HepG2 (cell line): ENCODE measurements around the gene LRRC42. TPM values are rescaled to one million over a fixed set of nuclear protein-coding genes. Genes with fewer than 3 reads are reported as not detected.

Experiments used
- ATAC-seq: fragments of 200-7000 bp; cut with Tn5 transposase; 3 replicates; pipeline ENCODE4 v1.9.1; 2020; ENCODE audit warnings: mild to moderate bottlenecking, moderate library complexity
- BruUV-seq: library from RNA; stranded (reverse); fragments of 400-500 nt; replicated peaks from 2 replicates; lab custom pipeline; 2021; lab: Mats Ljungman, UMichigan
- CTCF ChIA-PET: fragments of 300-600 bp; formaldehyde crosslinking; extraction: SDS; loops from one replicate; lab custom pipeline; 2021; ENCODE audit warnings: low total read pairs, inconsistent platforms, low intra/inter-chr PET ratio; lab: Yijun Ruan, JAX
- POLR2A ChIA-PET: fragments of 350-600 bp; sonication (Branson Sonifier 250); formaldehyde crosslinking; loops from one replicate; lab custom pipeline; 2020; ENCODE audit warnings: antibody characterized with exemption, inconsistent platforms; lab: Yijun Ruan, JAX
- DNase-seq: peaks from one replicate; pipeline ENCODE4 v3.0.0-alpha.2; 2015; ENCODE audit warnings: low spot score
- FAIRE-seq: peaks from 3 replicates; lab custom pipeline; 2011; peaks lifted over from hg19 to GRCh38; lab: Jason Lieb, UNC
- H2AFZ ChIP-seq: one replicate; pipeline ENCODE4 v1.6.1; 2011; ENCODE audit warnings: low read length, inconsistent platforms
- H3K27ac ChIP-seq: fragments of 300-600 bp; 3 replicates; pipeline ENCODE4 v1.8.0; 2011; ENCODE audit warnings: mixed run types, mild to moderate bottlenecking, mixed read lengths, low read length, inconsistent platforms; ENCODE audit not compliant: insufficient read depth; ENCODE audit errors: extremely low read length
- H3K27me3 ChIP-seq, 2 experiments: fragments of 200-600 bp in 1 of 2; 2 replicates in 1 of 2; 3 replicates in 1 of 2; pipeline versions ENCODE4 v1.6.0 to v1.8.0; 2011; ENCODE audit warnings: low read length in 2 of 2, mild to moderate bottlenecking in 2 of 2, moderate library complexity in 2 of 2, inconsistent platforms in 1 of 2; ENCODE audit not compliant: insufficient read depth in 2 of 2, control insufficient read depth in 1 of 2
- H3K36me3 ChIP-seq, 2 experiments: fragments of 200-600 bp in 1 of 2; replicated peaks in 1 of 2; 2 replicates in 1 of 2; 3 replicates in 1 of 2; pipeline versions ENCODE4 v1.5.1 to v1.8.0; 2011; ENCODE audit warnings: low read length in 2 of 2, inconsistent platforms in 1 of 2; ENCODE audit not compliant: insufficient read depth in 2 of 2, control insufficient read depth in 1 of 2
- H3K4me1 ChIP-seq: 2 replicates; pipeline ENCODE4 v1.5.1; 2012; ENCODE audit warnings: low read length, inconsistent platforms; ENCODE audit not compliant: insufficient read depth
- H3K4me2 ChIP-seq: 2 replicates; pipeline ENCODE4 v1.6.0; 2011; ENCODE audit warnings: low read depth, low read length, inconsistent platforms
- H3K4me3 ChIP-seq, 3 experiments: fragments of 200-600 bp in 1 of 3; sonication (generic), shearing (Covaris generic) in 1 of 3; replicated peaks in 1 of 3; 2 replicates each; pipeline ENCODE4 v1.5.1; 2011 to 2016; ENCODE audit warnings: low read length in 3 of 3, inconsistent platforms in 2 of 3, low read depth in 2 of 3, mild to moderate bottlenecking in 2 of 3, control low read depth in 1 of 3, mixed read lengths in 1 of 3; ENCODE audit not compliant: insufficient read depth in 1 of 3
- H3K79me2 ChIP-seq: one replicate; pipeline ENCODE4 v1.6.1; 2011; ENCODE audit warnings: low read length, inconsistent platforms; ENCODE audit not compliant: insufficient read depth
- H3K9ac ChIP-seq: 2 replicates; pipeline ENCODE4 v1.6.0; 2011; ENCODE audit warnings: mild to moderate bottlenecking, low read depth, low read length, inconsistent platforms; ENCODE audit not compliant: insufficient read depth
- H3K9me3 ChIP-seq: 2 replicates; pipeline ENCODE4 v1.5.1; 2012; ENCODE audit warnings: mild to moderate bottlenecking, low read length
- H4K20me1 ChIP-seq: 2 replicates; pipeline ENCODE4 v1.6.0; 2011; ENCODE audit warnings: inconsistent platforms, mild to moderate bottlenecking, low read length, moderate library complexity; ENCODE audit not compliant: insufficient read depth
- CREBL2 ChIP-seq: sonication (generic); formaldehyde crosslinking; IDR thresholded peaks from 2 replicates; pipeline ENCODE4 v1.8.1; 2023; ENCODE audit warnings: missing genetic modification reagents, mild to moderate bottlenecking, borderline replicate concordance
- FOXP1 ChIP-seq, 2 experiments: fragments of 450-650 bp in 1 of 2; IDR thresholded peaks; 2 replicates each; pipeline ENCODE4 v1.6.1; 2017 to 2018; ENCODE audit warnings: antibody characterized with exemption in 1 of 2
- GTF3A ChIP-seq: sonication (generic); formaldehyde crosslinking; conservative IDR thresholded peaks from 2 replicates; pipeline ENCODE4 v1.4.0; 2020; ENCODE audit warnings: mild to moderate bottlenecking, missing genetic modification reagents
- MTF2 ChIP-seq: sonication (generic); formaldehyde crosslinking; IDR thresholded peaks from 2 replicates; pipeline ENCODE4 v1.5.0; 2020; ENCODE audit warnings: missing genetic modification reagents, borderline replicate concordance
- RXRB ChIP-seq: IDR thresholded peaks from 2 replicates; pipeline ENCODE4 v1.6.1; 2016; ENCODE audit warnings: borderline replicate concordance, missing genetic modification reagents, missing compliant biosample characterization
- ZNF296 ChIP-seq: sonication (generic); formaldehyde crosslinking; conservative IDR thresholded peaks from 2 replicates; pipeline ENCODE4 v1.5.0; 2020; ENCODE audit warnings: mild to moderate bottlenecking, missing genetic modification reagents
- ZNF503 ChIP-seq: sonication (generic); formaldehyde crosslinking; IDR thresholded peaks from 2 replicates; pipeline ENCODE4 v1.4.0; 2020; ENCODE audit warnings: missing genetic modification reagents
- ZNF782 ChIP-seq: sonication (generic); formaldehyde crosslinking; IDR thresholded peaks from 2 replicates; pipeline ENCODE4 v1.4.0; 2020; ENCODE audit warnings: missing genetic modification reagents, mild to moderate bottlenecking, borderline replicate concordance
- ZNF790 ChIP-seq: sonication (generic); formaldehyde crosslinking; IDR thresholded peaks from 2 replicates; pipeline ENCODE4 v1.8.0; 2022; ENCODE audit warnings: missing genetic modification reagents, mild to moderate bottlenecking, borderline replicate concordance
- WGBS: methylation state at CpG from one replicate; pipeline ENCODE4 v1.1.6; 2017; ENCODE audit warnings: low lambda C conversion rate; 5-methylcytosine and 5-hydroxymethylcytosine counted together
- in situ Hi-C: cut with HindIII; loops from 2 replicates; pipeline ENCODE4 v1.10.0; 2017; ENCODE audit warnings: low pct_unique_long_range_greater_than_20kb; ENCODE audit not compliant: extremely low pct_ligation_motif_present
- intact Hi-C: fragments of 100-400 bp; cut with micrococcal nuclease; formaldehyde crosslinking; loops from one replicate; pipeline ENCODE4 v1.10.0; 2022; ENCODE audit not compliant: unreplicated experiment
- polyA plus RNA-seq, 8 experiments: library from polyadenylated mRNA; depleted of rRNA in 3 of 8; stranded (reverse) in 7 of 8; unstranded in 1 of 8; fragments of >200 nt; fragmentation: Illumina TruSeq in 4 of 8; extraction: Trizol in 4 of 8; gene quantifications; 2 replicates each; pipeline versions ENCODE4 v1.2.1 to v1.2.3, GENCODE V29; 2011 to 2016; ENCODE audit warnings: low read depth in 4 of 8, missing spikeins in 1 of 8, mixed read lengths in 1 of 8; ENCODE audit not compliant: insufficient read depth in 1 of 8
- total RNA-seq, 5 experiments: library from RNA; depleted of rRNA; stranded (reverse); fragments of >200 nt; fragmentation: Illumina TruSeq; extraction: Trizol; gene quantifications; 2 replicates each; pipeline ENCODE4 v1.2.3, GENCODE V29; 2016; ENCODE audit warnings: low read depth in 1 of 5
- TF ChIP-seq, protein P1 (sequence below): sonication (generic); formaldehyde crosslinking; IDR thresholded peaks from 2 replicates; pipeline ENCODE4 v1.4.0; 2020; ENCODE audit warnings: missing genetic modification reagents

LRRC42 gene
- total and polyA plus RNA-seq, 2 of the 13 experiments (the other 11 are each of a cell fraction or from before 2014, with no cell fraction given), result 30.6 to 43.6 TPM

GRCh38 chr1:54009406-54009805 is 63.3 kb downstream of the LRRC42 start (continued):
- TF ChIP-seq, protein P1, sequence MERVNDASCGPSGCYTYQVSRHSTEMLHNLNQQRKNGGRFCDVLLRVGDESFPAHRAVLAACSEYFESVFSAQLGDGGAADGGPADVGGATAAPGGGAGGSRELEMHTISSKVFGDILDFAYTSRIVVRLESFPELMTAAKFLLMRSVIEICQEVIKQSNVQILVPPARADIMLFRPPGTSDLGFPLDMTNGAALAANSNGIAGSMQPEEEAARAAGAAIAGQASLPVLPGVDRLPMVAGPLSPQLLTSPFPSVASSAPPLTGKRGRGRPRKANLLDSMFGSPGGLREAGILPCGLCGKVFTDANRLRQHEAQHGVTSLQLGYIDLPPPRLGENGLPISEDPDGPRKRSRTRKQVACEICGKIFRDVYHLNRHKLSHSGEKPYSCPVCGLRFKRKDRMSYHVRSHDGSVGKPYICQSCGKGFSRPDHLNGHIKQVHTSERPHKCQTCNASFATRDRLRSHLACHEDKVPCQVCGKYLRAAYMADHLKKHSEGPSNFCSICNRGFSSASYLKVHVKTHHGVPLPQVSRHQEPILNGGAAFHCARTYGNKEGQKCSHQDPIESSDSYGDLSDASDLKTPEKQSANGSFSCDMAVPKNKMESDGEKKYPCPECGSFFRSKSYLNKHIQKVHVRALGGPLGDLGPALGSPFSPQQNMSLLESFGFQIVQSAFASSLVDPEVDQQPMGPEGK, result no peak
- no peak for TF ChIP-seq CREBL2 (CRISPR knock-in tag)
- TF ChIP-seq ZNF782 (CRISPR knock-in tag), result no peak

- Histone ChIP-seq H3K9ac (no peak overlapping the region), H4K20me1 (no peaks in the 10 kb centered on the region), H3K4me1 (peaks cover 40% of the 10 kb centered on the region), H3K79me2 (no peaks in the 10 kb centered on the region), H2AFZ (no peak overlapping the region), H3K4me3 (no peak overlapping the region), H3K4me2 (no peak overlapping the region), H3K36me3 (no peaks in the 10 kb centered on the region), H3K27me3 (no peaks in the 10 kb centered on the region), H3K27ac (no peak overlapping the region), H3K9me3 (no peaks in the 10 kb centered on the region)
- no peak for TF ChIP-seq ZNF503 (CRISPR knock-in tag)
- TF ChIP-seq MTF2, result no peak
- no peak for TF ChIP-seq RXRB (CRISPR knock-in tag)
- TF ChIP-seq ZNF296 (CRISPR knock-in tag), result no peak
- no peak for TF ChIP-seq FOXP1 (IDR thresholded peaks at IDR 0.05)
- TF ChIP-seq FOXP1 (CRISPR knock-in tag; IDR thresholded peaks at IDR 0.05), result no peak
- no peak for TF ChIP-seq GTF3A (CRISPR knock-in tag)
- TF ChIP-seq ZNF790 (CRISPR knock-in tag), result no peak
- no peak for DNase-seq
- in situ Hi-C loops (no loop called here), intact Hi-C loops (no loop called here)
- POLR2A ChIA-PET, result no interaction called here
- 71% methylated on average over 5 of the region's 5 CpGs for WGBS
- no peak for ATAC-seq
- CTCF ChIA-PET, result no interaction called here
- BruUV-seq, result no TSS peak
- no peak for FAIRE-seq
Observed at GRCh38 chr1:54010415-54011117, 64.4 kb downstream of the LRRC42 start.
